Bronchial epithelial cell (primary cell): ENCODE measurements around the gene PRSS23. TPM values are rescaled to one million over a fixed set of nuclear protein-coding genes. Genes with fewer than 3 reads are reported as not detected.

Experiments used
- DNase-seq: peaks from one replicate; pipeline ENCODE4 v3.0.0-alpha.2; 2010; ENCODE audit warnings: low read depth
- FAIRE-seq: peaks from 2 replicates; lab custom pipeline; 2011; peaks lifted over from hg19 to GRCh38; lab: Jason Lieb, UNC
- H3K27me3 ChIP-seq: 2 replicates; pipeline ENCODE4 v1.5.1; 2011; ENCODE audit warnings: low read length; ENCODE audit not compliant: control insufficient read depth, insufficient read depth
- H3K36me3 ChIP-seq: 2 replicates; pipeline ENCODE4 v1.5.1; 2011; ENCODE audit warnings: low read length; ENCODE audit not compliant: control insufficient read depth, insufficient read depth
- H3K4me3 ChIP-seq: 2 replicates; pipeline ENCODE4 v1.5.1; 2011; ENCODE audit warnings: mild to moderate bottlenecking, low read depth, low read length, control low read depth
- total RNA-seq: library from RNA; depleted of rRNA; stranded (reverse); fragments of >200 nt; gene quantifications from 2 replicates; pipeline ENCODE4 v1.2.1, GENCODE V29; 2014
- TF ChIP-seq, protein P1 (sequence below): IDR thresholded peaks from 2 replicates; pipeline ENCODE4 v1.5.1; 2011; ENCODE audit warnings: mild to moderate bottlenecking, moderate library complexity, low read length, control low read depth, inconsistent platforms; ENCODE audit not compliant: insufficient read depth, severe bottlenecking

The PRSS23 gene
- total RNA-seq, 1 donor from 2014 or later, result 75.0 TPM

DNA sequence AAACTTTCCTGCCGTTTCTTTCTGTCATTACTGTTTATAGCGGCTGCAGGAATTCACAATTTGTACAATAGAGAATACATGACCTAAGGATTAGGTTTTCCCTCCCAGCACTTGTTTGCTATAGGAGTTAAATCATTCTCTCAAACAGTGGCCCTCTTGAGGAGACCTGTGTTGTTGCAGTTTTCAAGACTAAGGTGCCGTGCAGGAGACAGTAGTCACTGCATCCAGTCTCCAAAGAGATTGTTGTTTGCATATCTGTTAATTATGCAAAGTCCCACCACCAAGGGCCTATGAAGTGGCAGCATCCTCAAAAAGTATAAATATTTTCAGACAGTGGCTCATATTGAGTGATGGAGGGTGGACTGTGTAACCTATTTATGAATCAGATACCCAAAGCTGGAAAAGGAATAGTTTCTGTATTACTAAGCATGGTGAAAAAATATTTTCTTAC is 2.3 kb downstream of the PRSS23 start:
- TF ChIP-seq, protein P1, sequence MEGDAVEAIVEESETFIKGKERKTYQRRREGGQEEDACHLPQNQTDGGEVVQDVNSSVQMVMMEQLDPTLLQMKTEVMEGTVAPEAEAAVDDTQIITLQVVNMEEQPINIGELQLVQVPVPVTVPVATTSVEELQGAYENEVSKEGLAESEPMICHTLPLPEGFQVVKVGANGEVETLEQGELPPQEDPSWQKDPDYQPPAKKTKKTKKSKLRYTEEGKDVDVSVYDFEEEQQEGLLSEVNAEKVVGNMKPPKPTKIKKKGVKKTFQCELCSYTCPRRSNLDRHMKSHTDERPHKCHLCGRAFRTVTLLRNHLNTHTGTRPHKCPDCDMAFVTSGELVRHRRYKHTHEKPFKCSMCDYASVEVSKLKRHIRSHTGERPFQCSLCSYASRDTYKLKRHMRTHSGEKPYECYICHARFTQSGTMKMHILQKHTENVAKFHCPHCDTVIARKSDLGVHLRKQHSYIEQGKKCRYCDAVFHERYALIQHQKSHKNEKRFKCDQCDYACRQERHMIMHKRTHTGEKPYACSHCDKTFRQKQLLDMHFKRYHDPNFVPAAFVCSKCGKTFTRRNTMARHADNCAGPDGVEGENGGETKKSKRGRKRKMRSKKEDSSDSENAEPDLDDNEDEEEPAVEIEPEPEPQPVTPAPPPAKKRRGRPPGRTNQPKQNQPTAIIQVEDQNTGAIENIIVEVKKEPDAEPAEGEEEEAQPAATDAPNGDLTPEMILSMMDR, result peak; percentile 50
- peaks cover 4% of the 10 kb centered on the region for H3K36me3 ChIP-seq
- H3K27me3 ChIP-seq, result no peaks in the 10 kb centered on the region
- FAIRE-seq (no peak), DNase-seq (peak; percentile 82)
- H3K4me3 ChIP-seq, result peak overlapping the region; percentile 75

DNA sequence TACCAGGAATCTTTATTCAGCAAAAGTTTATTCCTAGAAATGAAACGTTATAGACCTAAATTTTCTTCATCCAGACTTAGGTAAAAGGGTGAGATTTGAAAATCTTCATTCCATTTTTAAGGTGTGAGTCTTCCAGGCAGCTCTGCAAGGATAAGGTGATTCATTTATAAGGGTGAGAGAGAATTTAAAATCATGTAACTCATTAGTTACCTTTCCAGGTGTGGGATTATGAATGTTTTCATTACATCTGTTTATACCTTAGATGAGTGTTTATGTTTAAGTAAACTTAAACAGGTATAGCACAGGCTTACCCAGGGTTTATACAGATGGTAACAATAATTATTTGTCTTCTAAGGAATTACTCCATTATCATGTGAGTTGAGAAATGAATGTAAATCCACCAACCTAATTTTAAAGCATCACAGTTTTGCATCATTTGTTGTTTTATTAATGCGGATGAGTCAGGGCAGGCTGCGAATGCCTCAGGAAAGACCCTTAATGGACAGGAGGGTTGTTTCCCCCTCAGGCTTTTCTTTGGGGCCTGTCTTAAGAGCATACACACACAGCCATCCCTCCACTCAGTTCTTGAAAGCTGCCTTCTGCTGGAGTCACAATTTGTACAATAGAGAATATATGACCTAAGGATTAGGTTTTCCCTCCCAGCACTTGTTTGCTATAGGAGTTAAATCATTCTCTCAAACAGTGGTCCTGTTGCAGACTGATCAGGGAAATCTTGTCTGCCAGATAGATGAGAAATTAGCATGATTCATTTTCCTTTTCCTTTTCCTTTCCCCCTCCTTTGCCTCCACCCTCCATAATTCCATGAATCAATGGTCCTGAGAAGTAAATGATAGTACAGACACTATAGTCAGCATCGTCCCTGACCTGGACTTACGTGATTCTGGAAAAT is 3.0 kb downstream of the PRSS23 start:
- TF ChIP-seq, protein P1, result no peak
- Histone ChIP-seq H3K4me3 (no peak overlapping the region), H3K36me3 (peaks cover 10% of the 10 kb centered on the region), H3K27me3 (no peaks in the 10 kb centered on the region)
- DNase-seq (peak; percentile 71), FAIRE-seq (no peak)

DNA sequence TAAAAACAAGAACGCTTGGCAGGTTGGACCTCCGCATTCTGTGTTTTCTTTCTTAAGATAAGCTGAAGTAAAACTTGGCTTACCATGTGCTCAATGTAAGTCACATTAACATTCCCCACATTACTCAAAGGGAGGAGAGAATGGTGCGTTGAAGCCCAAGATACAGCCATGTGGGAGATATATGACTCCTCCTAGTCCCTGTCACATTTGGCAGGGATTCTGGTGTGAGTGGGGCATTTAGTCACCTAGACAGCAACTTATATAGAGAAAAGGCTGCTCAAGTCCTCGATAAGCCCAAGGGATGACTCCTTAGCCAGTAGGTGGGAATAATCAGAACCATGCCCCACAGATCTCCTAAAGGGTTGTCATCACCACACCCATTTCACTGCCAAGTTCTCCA is 4.6 kb downstream of the PRSS23 start:
- Histone ChIP-seq H3K27me3 (no peaks in the 10 kb centered on the region), H3K4me3 (no peak overlapping the region), H3K36me3 (peaks cover 12% of the 10 kb centered on the region)
- FAIRE-seq, result no peak
- no peak for DNase-seq
- TF ChIP-seq, protein P1, result no peak

DNA sequence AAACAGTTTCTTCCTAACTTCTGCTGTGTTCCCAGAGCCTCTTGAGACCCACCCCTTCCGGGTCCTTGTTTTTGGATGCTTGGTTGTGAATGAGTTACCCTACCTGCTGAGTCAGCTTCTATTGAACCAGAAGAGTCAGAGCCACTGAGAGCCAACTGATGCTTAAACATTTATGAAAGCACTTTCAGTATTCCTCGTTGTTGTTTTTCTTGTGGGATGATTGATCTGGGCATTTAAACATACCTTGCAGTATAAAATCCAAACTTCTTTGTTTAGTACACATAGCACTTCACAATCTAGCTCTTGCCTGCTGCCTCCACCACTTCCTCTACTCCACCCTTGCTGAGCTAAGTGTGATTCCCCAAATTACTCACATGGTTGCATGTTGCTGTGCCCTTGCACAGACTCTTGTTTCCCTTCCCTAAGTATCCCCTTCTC is 5.5 kb downstream of the PRSS23 start:
- no peaks in the 10 kb centered on the region for H3K27me3 ChIP-seq
- DNase-seq (peak; percentile 70), FAIRE-seq (no peak)
- peaks cover 12% of the 10 kb centered on the region for H3K36me3 ChIP-seq
- TF ChIP-seq, protein P1, result no peak
- H3K4me3 ChIP-seq, result no peak overlapping the region

DNA sequence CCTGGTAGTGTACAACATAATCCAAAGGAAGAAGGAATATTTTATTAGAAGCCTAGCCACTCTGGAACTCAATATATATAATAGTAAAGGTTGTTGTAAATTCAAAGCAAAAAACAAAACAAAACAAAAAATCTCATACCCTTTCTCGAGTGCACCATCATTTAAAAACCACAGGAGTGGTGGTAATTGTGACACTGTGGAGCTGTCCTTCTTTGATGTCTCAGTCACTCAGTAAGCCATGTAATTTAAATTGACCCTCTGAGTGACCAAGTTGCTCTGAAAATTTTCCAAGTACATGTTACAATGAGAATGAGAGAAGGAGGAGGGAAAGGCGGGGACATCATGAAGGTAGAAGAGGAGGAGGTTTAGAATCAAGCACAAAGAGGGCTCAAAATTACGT is 6.6 kb downstream of the PRSS23 start:
- Histone ChIP-seq H3K27me3 (no peaks in the 10 kb centered on the region), H3K4me3 (no peak overlapping the region), H3K36me3 (peaks cover 12% of the 10 kb centered on the region)
- FAIRE-seq (no peak), DNase-seq (no peak)
- TF ChIP-seq, protein P1, result no peak
